ENCODE data around the gene CDC73.
"Not testable (repeated sequence)": the region's sequence is repeated elsewhere in the genome, so short reads cannot be mapped to it uniquely, and the experiment has no call there.

The CDC73 gene

GRCh38 chr1:193284219-193284618, 162.4 kb downstream of the CDC73 start:
- TF ChIP-seq EZH2phosphoT487 (IDR thresholded peaks at IDR 0.05; ENCODE audit: borderline replicate concordance, low read length): no peak
- no peak for TF ChIP-seq CTCF (IDR thresholded peaks at IDR 0.05; ENCODE audit: low read depth, low read length, poor library complexity, severe bottlenecking)
- no peaks in the 10 kb centered on the region for H3F3A ChIP-seq (ENCODE audit: control insufficient read depth, insufficient read depth)
- no peaks in the 10 kb centered on the region for H3K9me3 ChIP-seq (ENCODE audit: control insufficient read depth, insufficient read depth, low read length)
- no peaks in the 10 kb centered on the region for H3K27me3 ChIP-seq (ENCODE audit: control insufficient read depth, low read length)
- H3K79me2 ChIP-seq (ENCODE audit: control insufficient read depth, low read length): no peaks in the 10 kb centered on the region
- H4K20me1 ChIP-seq (ENCODE audit: control insufficient read depth, insufficient read depth, low read depth, low read length): no peaks in the 10 kb centered on the region
- no peaks in the 10 kb centered on the region for H3K36me3 ChIP-seq (ENCODE audit: control insufficient read depth, low read length)
- no peaks in the 10 kb centered on the region for H3K4me1 ChIP-seq (ENCODE audit: control insufficient read depth, low read length)
- no peak overlapping the region for H3K4me3 ChIP-seq (ENCODE audit: low read length)
- H3K27ac ChIP-seq (ENCODE audit: low read depth, low read length): no peak overlapping the region
- H3K4me2 ChIP-seq (ENCODE audit: low read length): no peak overlapping the region
- no peaks in the 10 kb centered on the region for H3K9me2 ChIP-seq (replicated peaks; ENCODE audit: control insufficient read depth, low read length)

DNA sequence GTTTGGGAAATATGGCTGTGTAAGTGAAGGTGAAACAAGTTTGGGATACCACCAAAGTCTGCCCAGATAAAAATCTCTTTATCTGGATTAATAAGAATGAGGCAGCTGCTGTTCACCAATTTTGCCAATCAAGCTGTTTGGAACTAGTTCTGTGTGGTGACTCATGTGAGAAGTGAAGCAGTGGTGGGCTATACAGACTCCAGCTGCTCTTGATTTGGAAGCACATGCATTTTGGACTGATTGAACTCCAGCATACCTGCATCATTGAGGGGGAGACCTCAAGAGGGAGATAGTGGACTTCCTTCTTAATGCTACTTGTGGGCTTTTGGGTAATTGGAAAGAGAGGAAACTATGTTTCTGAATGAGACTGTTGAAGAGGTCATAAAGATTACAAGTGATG, 163.8 kb downstream of the CDC73 start:
- no peaks in the 10 kb centered on the region for H3K79me2 ChIP-seq (ENCODE audit: control insufficient read depth, low read length)
- no peak overlapping the region for H3K4me3 ChIP-seq (ENCODE audit: low read length)
- TF ChIP-seq CTCF (IDR thresholded peaks at IDR 0.05; ENCODE audit: low read depth, low read length, poor library complexity, severe bottlenecking): no peak
- TF ChIP-seq EZH2phosphoT487 (IDR thresholded peaks at IDR 0.05; ENCODE audit: borderline replicate concordance, low read length): no peak

DNA sequence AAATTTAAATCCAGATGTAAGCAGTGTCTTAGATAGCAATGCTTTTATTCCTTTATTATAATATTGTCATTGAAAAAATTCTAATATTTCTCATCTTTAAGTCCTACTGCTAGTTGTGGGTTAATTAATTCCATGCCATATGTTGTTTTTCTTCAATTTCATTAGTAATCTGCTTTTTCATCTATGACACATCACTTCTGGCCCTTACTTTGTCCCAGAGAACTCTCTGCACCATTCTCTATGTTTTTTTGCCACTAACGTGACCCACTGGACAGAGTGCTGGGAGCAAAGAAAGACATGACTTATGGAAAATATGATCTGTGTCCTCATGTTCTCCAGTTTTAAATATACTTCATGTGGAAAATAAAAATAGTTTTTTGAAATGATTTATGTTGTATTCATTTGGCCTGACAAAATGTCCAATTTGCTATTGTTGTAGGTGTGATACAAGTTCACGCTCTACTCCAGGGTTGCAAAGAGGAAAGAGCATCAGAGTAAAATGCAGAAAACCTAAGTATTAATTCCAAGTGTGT, 166.8 kb downstream of the CDC73 start:
- not testable (repeated sequence) for H3K4me1 ChIP-seq (ENCODE audit: control insufficient read depth, low read length); H3F3A ChIP-seq (ENCODE audit: control insufficient read depth, insufficient read depth); H3K4me2 ChIP-seq (ENCODE audit: low read length); H3K4me3 ChIP-seq (ENCODE audit: low read length); H3K9me3 ChIP-seq (ENCODE audit: control insufficient read depth, insufficient read depth, low read length); H3K27ac ChIP-seq (ENCODE audit: low read depth, low read length); H3K79me2 ChIP-seq (ENCODE audit: control insufficient read depth, low read length); H3K36me3 ChIP-seq (ENCODE audit: control insufficient read depth, low read length); H3K9me2 ChIP-seq (replicated peaks; ENCODE audit: control insufficient read depth, low read length); H4K20me1 ChIP-seq (ENCODE audit: control insufficient read depth, insufficient read depth, low read depth, low read length); H3K27me3 ChIP-seq (ENCODE audit: control insufficient read depth, low read length)

More for the DNA sequence above, 163.8 kb downstream of the CDC73 start:
- Histone ChIP-seq H3K4me1 (ENCODE audit: control insufficient read depth, low read length) (no peaks in the 10 kb centered on the region), H3F3A (ENCODE audit: control insufficient read depth, insufficient read depth) (no peaks in the 10 kb centered on the region), H3K4me2 (ENCODE audit: low read length) (no peak overlapping the region), H3K27ac (ENCODE audit: low read depth, low read length) (no peak overlapping the region), H3K36me3 (ENCODE audit: control insufficient read depth, low read length) (no peaks in the 10 kb centered on the region), H3K27me3 (ENCODE audit: control insufficient read depth, low read length) (no peaks in the 10 kb centered on the region), H3K9me2 (replicated peaks; ENCODE audit: control insufficient read depth, low read length) (no peaks in the 10 kb centered on the region), H4K20me1 (ENCODE audit: control insufficient read depth, insufficient read depth, low read depth, low read length) (no peaks in the 10 kb centered on the region), H3K9me3 (ENCODE audit: control insufficient read depth, insufficient read depth, low read length) (no peaks in the 10 kb centered on the region)

DNA sequence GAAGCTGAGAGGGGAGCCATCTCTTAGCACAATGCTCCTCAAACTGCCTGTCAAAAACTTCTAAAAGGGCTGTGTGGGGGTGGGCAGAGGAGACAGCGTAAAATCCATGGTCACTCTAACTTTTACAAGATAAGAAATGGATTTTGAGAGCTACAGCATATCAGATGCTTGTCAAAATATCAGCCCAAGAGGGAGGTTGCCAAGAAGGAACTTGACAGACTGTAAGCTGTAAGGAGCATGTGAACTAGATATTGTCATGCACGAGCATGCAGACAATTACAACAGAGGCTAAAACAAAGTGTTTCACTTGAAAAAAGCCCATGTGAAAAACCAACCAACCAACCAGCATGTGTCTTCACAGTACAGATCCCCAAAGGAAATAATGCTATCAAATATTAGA, 171.9 kb downstream of the CDC73 start:
- Histone ChIP-seq H3K27ac (ENCODE audit: low read depth, low read length) (no peak overlapping the region), H3K9me3 (ENCODE audit: control insufficient read depth, insufficient read depth, low read length) (peaks cover 3% of the 10 kb centered on the region; the same call in 1 of the 2 replicates), H3K4me1 (ENCODE audit: control insufficient read depth, low read length) (no peaks in the 10 kb centered on the region), H4K20me1 (ENCODE audit: control insufficient read depth, insufficient read depth, low read depth, low read length) (no peaks in the 10 kb centered on the region), H3K27me3 (ENCODE audit: control insufficient read depth, low read length) (no peaks in the 10 kb centered on the region), H3K79me2 (ENCODE audit: control insufficient read depth, low read length) (no peaks in the 10 kb centered on the region), H3K4me2 (ENCODE audit: low read length) (no peak overlapping the region), H3F3A (ENCODE audit: control insufficient read depth, insufficient read depth) (no peaks in the 10 kb centered on the region), H3K4me3 (ENCODE audit: low read length) (no peak overlapping the region), H3K36me3 (ENCODE audit: control insufficient read depth, low read length) (no peaks in the 10 kb centered on the region), H3K9me2 (replicated peaks; ENCODE audit: control insufficient read depth, low read length) (no peaks in the 10 kb centered on the region)
- TF ChIP-seq EZH2phosphoT487 (IDR thresholded peaks at IDR 0.05; ENCODE audit: borderline replicate concordance, low read length): no peak
- no peak for TF ChIP-seq CTCF (IDR thresholded peaks at IDR 0.05; ENCODE audit: low read depth, low read length, poor library complexity, severe bottlenecking)
